IMR-90 (cell line): ENCODE results near the gene KDM2B. TPM values are rescaled to one million over a fixed set of nuclear protein-coding genes. Genes with fewer than 3 reads are reported as not detected.

Experiments used
- ATAC-seq: fragments of 200-7000 bp; cut with Tn5 transposase; 2 replicates; pipeline ENCODE4 v1.9.1; 2020; ENCODE audit warnings: low read depth, mild to moderate bottlenecking, moderate library complexity
- BruUV-seq: library from RNA; stranded (reverse); fragments of 400-500 nt; replicated peaks from 2 replicates; lab custom pipeline; 2021; lab: Mats Ljungman, UMichigan
- CTCF ChIA-PET: fragments of 300-600 bp; formaldehyde crosslinking; extraction: SDS; loops from one replicate; lab custom pipeline; 2021; ENCODE audit warnings: antibody characterized with exemption; lab: Yijun Ruan, JAX
- POLR2A ChIA-PET: fragments of 300-600 bp; sonication (Branson Sonifier 250); formaldehyde crosslinking; loops from one replicate; lab custom pipeline; 2022; ENCODE audit warnings: antibody characterized with exemption; ENCODE audit not compliant: unreplicated experiment; lab: Charles Lee
- DNase-seq: peaks from one replicate; pipeline ENCODE4 v3.0.0; 2013
- H2AFZ ChIP-seq: replicated peaks from 2 replicates; pipeline ENCODE3; 2013; ENCODE audit warnings: low read length, mild to moderate bottlenecking; ENCODE audit not compliant: poor library complexity
- H2AK5ac ChIP-seq: 2 replicates; pipeline ENCODE4 v1.6.1; 2013; ENCODE audit warnings: low read depth, low read length, inconsistent platforms
- H2AK9ac ChIP-seq: replicated peaks from 2 replicates; pipeline ENCODE3; 2013; ENCODE audit warnings: mild to moderate bottlenecking, low read depth, low read length, moderate library complexity; ENCODE audit not compliant: poor library complexity
- H2BK120ac ChIP-seq: 2 replicates; pipeline ENCODE4 v1.6.1; 2013; ENCODE audit warnings: low read depth, low read length, inconsistent platforms
- H2BK15ac ChIP-seq: 3 replicates; pipeline ENCODE4 v1.6.1; 2013; ENCODE audit warnings: low read depth, low read length, inconsistent platforms
- H2BK20ac ChIP-seq: 2 replicates; pipeline ENCODE4 v1.6.1; 2013; ENCODE audit warnings: low read depth, mild to moderate bottlenecking, inconsistent platforms, low read length, moderate library complexity
- H2BK5ac ChIP-seq: 2 replicates; pipeline ENCODE4 v1.6.1; 2013; ENCODE audit warnings: mild to moderate bottlenecking, low read depth, low read length, inconsistent platforms; ENCODE audit not compliant: poor library complexity, severe bottlenecking
- H3K14ac ChIP-seq: replicated peaks from 2 replicates; pipeline ENCODE4 v1.6.1; 2013; ENCODE audit warnings: low read depth, low read length, inconsistent platforms
- H3K18ac ChIP-seq: 2 replicates; pipeline ENCODE4 v1.6.1; 2013; ENCODE audit warnings: low read depth, low read length, control low read depth
- H3K23ac ChIP-seq: 2 replicates; pipeline ENCODE4 v1.6.1; 2013; ENCODE audit warnings: low read depth, low read length, inconsistent platforms
- H3K27ac ChIP-seq: 2 replicates; pipeline ENCODE4 v1.5.1; 2013; ENCODE audit warnings: mild to moderate bottlenecking, control low read depth, low read length; ENCODE audit not compliant: insufficient read depth
- H3K27me3 ChIP-seq: 2 replicates; pipeline ENCODE4 v1.6.1; 2013; ENCODE audit warnings: low read length; ENCODE audit not compliant: control insufficient read depth, insufficient read depth
- H3K36me3 ChIP-seq: 2 replicates; pipeline ENCODE4 v1.6.1; 2013; ENCODE audit warnings: low read length, mixed read lengths; ENCODE audit not compliant: control insufficient read depth, insufficient read depth
- H3K4ac ChIP-seq: 2 replicates; pipeline ENCODE4 v1.6.1; 2013; ENCODE audit warnings: low read depth, low read length, inconsistent platforms
- H3K4me1 ChIP-seq: 2 replicates; pipeline ENCODE4 v1.6.1; 2013; ENCODE audit warnings: low read length, mixed read lengths; ENCODE audit not compliant: control insufficient read depth, insufficient read depth
- H3K4me2 ChIP-seq: 2 replicates; pipeline ENCODE4 v1.6.1; 2013; ENCODE audit warnings: low read depth, mild to moderate bottlenecking, control low read depth, low read length, moderate library complexity
- H3K4me3 ChIP-seq: 2 replicates; pipeline ENCODE4 v1.5.1; 2013; ENCODE audit warnings: low read depth, mild to moderate bottlenecking, control low read depth, low read length, moderate library complexity; ENCODE audit not compliant: insufficient read depth
- H3K56ac ChIP-seq: 2 replicates; pipeline ENCODE4 v1.6.1; 2013; ENCODE audit warnings: low read length, inconsistent platforms; ENCODE audit not compliant: insufficient read depth; ENCODE audit errors: extremely low read depth
- H3K79me1 ChIP-seq, 2 experiments: 2 replicates each; pipeline ENCODE4 v1.6.1; 2013; ENCODE audit warnings: low read length in 2 of 2, inconsistent platforms in 1 of 2, low read depth in 1 of 2
- H3K9ac ChIP-seq: 2 replicates; pipeline ENCODE4 v1.6.1; 2013; ENCODE audit warnings: low read depth, low read length, control low read depth
- H3K9me1 ChIP-seq: 2 replicates; pipeline ENCODE4 v1.6.1; 2013; ENCODE audit warnings: low read length, inconsistent platforms; ENCODE audit not compliant: insufficient read depth
- H3K9me3 ChIP-seq: 2 replicates; pipeline ENCODE4 v1.6.1; 2013; ENCODE audit warnings: low read length; ENCODE audit not compliant: control insufficient read depth, insufficient read depth
- H4K20me1 ChIP-seq: 2 replicates; pipeline ENCODE4 v1.6.1; 2013; ENCODE audit warnings: low read length, inconsistent platforms; ENCODE audit not compliant: insufficient read depth
- H4K5ac ChIP-seq: 2 replicates; pipeline ENCODE4 v1.6.1; 2013; ENCODE audit warnings: mild to moderate bottlenecking, low read depth, low read length, control low read depth
- H4K8ac ChIP-seq, 2 experiments: 2 replicates each; pipeline ENCODE4 v1.6.1; 2013; ENCODE audit warnings: low read depth in 2 of 2, low read length in 2 of 2, control low read depth in 1 of 2, inconsistent platforms in 1 of 2
- H4K91ac ChIP-seq: 2 replicates; pipeline ENCODE4 v1.6.1; 2013; ENCODE audit warnings: low read depth, low read length, inconsistent platforms; ENCODE audit not compliant: insufficient read depth
- BHLHE40 ChIP-seq: fragments of 150-350 bp; IDR thresholded peaks from 2 replicates; pipeline ENCODE4 v1.6.1; 2016; ENCODE audit warnings: mild to moderate bottlenecking, low read depth, low read length
- CEBPB ChIP-seq: IDR thresholded peaks from 2 replicates; pipeline ENCODE4 v1.6.1; 2012; ENCODE audit warnings: low read depth, low read length, improper control_type of control experiment
- CTCF ChIP-seq: conservative IDR thresholded peaks from 2 replicates; pipeline ENCODE4 v1.5.1; 2012; ENCODE audit warnings: mild to moderate bottlenecking, low read depth, low read length, improper control_type of control experiment
- ELK1 ChIP-seq: fragments of 150-350 bp; IDR thresholded peaks from 2 replicates; pipeline ENCODE4 v1.6.1; 2016; ENCODE audit warnings: low read depth, mild to moderate bottlenecking, low read length, moderate library complexity, borderline replicate concordance
- FOS ChIP-seq: fragments of 150-350 bp; IDR thresholded peaks from 2 replicates; pipeline ENCODE4 v1.6.1; 2016; ENCODE audit warnings: low read depth, low read length
- MAFK ChIP-seq: IDR thresholded peaks from 2 replicates; pipeline ENCODE4 v1.6.1; 2012; ENCODE audit warnings: low read depth, low read length, improper control_type of control experiment
- MAZ ChIP-seq: IDR thresholded peaks from 2 replicates; pipeline ENCODE4 v1.6.1; 2012; ENCODE audit warnings: low read depth, mild to moderate bottlenecking, low read length, improper control_type of control experiment, moderate library complexity, borderline replicate concordance
- POLR2A ChIP-seq: IDR thresholded peaks from 2 replicates; pipeline ENCODE4 v1.6.1; 2012; ENCODE audit warnings: mild to moderate bottlenecking, low read depth, low read length
- RAD21 ChIP-seq: IDR thresholded peaks from 2 replicates; pipeline ENCODE4 v1.6.1; 2012; ENCODE audit warnings: low read length, improper control_type of control experiment
- RCOR1 ChIP-seq: IDR thresholded peaks from 2 replicates; pipeline ENCODE4 v1.6.1; 2012; ENCODE audit warnings: mild to moderate bottlenecking, low read length, improper control_type of control experiment; ENCODE audit not compliant: insufficient replicate concordance
- RFX5 ChIP-seq: IDR thresholded peaks from 2 replicates; pipeline ENCODE4 v1.8.0; 2012; ENCODE audit warnings: low read depth, mild to moderate bottlenecking, low read length, moderate library complexity
- SMC3 ChIP-seq: fragments of 150-350 bp; IDR thresholded peaks from 2 replicates; pipeline ENCODE4 v1.6.1; 2016; ENCODE audit warnings: low read depth, mild to moderate bottlenecking, antibody characterized with exemption, low read length, moderate library complexity
- WGBS, 2 experiments: methylation state at CpG; one replicate each; pipeline versions ENCODE4 v1.1.5 to v1.1.7; 2013; ENCODE audit warnings: missing lambda C conversion rate in 2 of 2; ENCODE audit not compliant: insufficient read length in 1 of 2; ENCODE audit errors: extremely low coverage in 2 of 2; 5-methylcytosine and 5-hydroxymethylcytosine counted together
- dilution Hi-C: fragments of 300-500 bp; cut with HindIII; formaldehyde crosslinking; loops from one replicate; pipeline ENCODE4 v1.14.3; 2018; ENCODE audit warnings: low sequenced_read_pairs; ENCODE audit not compliant: unreplicated experiment
- in situ Hi-C: fragments of 300-500 bp; cut with MboI; formaldehyde crosslinking; loops from 3 replicates; pipeline ENCODE4 v1.14.3; 2019; ENCODE audit warnings: low sequenced_read_pairs, inconsistent platforms, mixed read lengths
- intact Hi-C: fragments of 100-400 bp; cut with micrococcal nuclease; formaldehyde crosslinking; loops from 2 replicates; pipeline ENCODE4 v1.10.0; 2022
- polyA plus RNA-seq, 3 experiments: library from polyadenylated mRNA; depleted of rRNA; stranded (reverse); fragments of >200 nt; gene quantifications; 2 replicates each; pipeline ENCODE4 v1.2.3, GENCODE V29; 2012; ENCODE audit warnings: low replicate concordance in 1 of 3
- total RNA-seq: library from RNA; depleted of rRNA; stranded (reverse); fragments of >200 nt; gene quantifications from 2 replicates; pipeline ENCODE4 v1.2.3, GENCODE V29; 2012

Gene KDM2B
- total and polyA plus RNA-seq, 2 of the 4 experiments (the other 2 are of a cell fraction) = 22.6 to 24.2 TPM

DNA sequence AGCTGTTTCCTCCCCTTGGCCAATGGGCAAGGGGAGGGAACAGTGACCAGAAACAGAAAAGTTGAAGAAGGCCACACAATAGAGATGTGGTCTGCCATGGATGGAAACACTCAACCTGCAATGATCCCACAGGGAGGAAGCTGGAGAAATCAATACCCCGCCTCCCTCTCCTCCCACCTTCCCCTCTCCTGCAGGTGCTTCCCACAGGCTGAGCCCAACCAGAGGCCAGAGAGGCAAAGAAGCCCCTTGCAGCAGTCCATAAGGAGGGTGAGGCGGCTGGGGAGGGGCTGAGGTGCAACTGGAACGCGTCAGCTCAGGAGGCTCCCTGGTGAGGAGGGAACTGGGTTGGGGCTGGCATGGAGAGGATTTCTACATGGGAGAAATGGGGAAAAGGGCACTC, 96.9 kb downstream of the KDM2B start:
- Histone ChIP-seq H3K14ac (no peak overlapping the region), H4K20me1 (0 out of 2 replicates have a peak, but pooled peaks cover under 1% of the 10 kb centered on the region), H3K79me1 (peaks cover 0 to 12% of the 10 kb centered on the region in 2 experiments; a peak in 1 of 4 replicates), H3K9me3 (no peaks in the 10 kb centered on the region), H2AK9ac (no peak overlapping the region), H2BK120ac (no peak overlapping the region), H3K18ac (no peak overlapping the region), H2BK20ac (no peak overlapping the region), H4K8ac (no peak overlapping the region), H3K23ac (no peak overlapping the region), H4K5ac (no peak overlapping the region), H3K9me1 (0 out of 2 replicates have a peak, but pooled peaks cover 6% of the 10 kb centered on the region), H2BK5ac (no peak overlapping the region), H4K91ac (no peak overlapping the region), H2AK5ac (no peak overlapping the region), H3K56ac (no peak overlapping the region), H3K27ac (no peak overlapping the region), H2AFZ (no peak overlapping the region), H3K4me3 (no peak overlapping the region), H3K27me3 (no peaks in the 10 kb centered on the region), H2BK15ac (no peak overlapping the region), H3K4me1 (no peaks in the 10 kb centered on the region), H3K9ac (no peak overlapping the region), H3K36me3 (no peaks in the 10 kb centered on the region), H3K4ac (no peak overlapping the region), H3K4me2 (no peak overlapping the region)
- DNase-seq (no peak), ATAC-seq (no peak)
- dilution Hi-C loops = no loop called here
- TF ChIP-seq RFX5 (no peak), CTCF (no peak), FOS (no peak), RAD21 (no peak), BHLHE40 (no peak), MAZ (no peak), CEBPB (no peak), RCOR1 (no peak), ELK1 (no peak), POLR2A (no peak), SMC3 (no peak), MAFK (no peak)
- in situ Hi-C loops = no loop called here
- CTCF ChIA-PET = no interaction called here
- no CpG with 5 or more reads among the region's 4 CpGs for WGBS, 2 experiments
- POLR2A ChIA-PET = no interaction called here
- intact Hi-C loops = no loop called here
- no TSS peak for BruUV-seq
